H1 (cell line): ENCODE results near the gene ST6GALNAC3. TPM values are rescaled to one million over a fixed set of nuclear protein-coding genes. Genes with fewer than 3 reads are reported as not detected.

Experiments
- CTCF ChIA-PET: fragments of 300-600 bp; sonication (Branson Sonifier 250); formaldehyde crosslinking; loops from one replicate; lab custom pipeline; 2021; ENCODE audit not compliant: partially characterized antibody; lab: Charles Lee
- POLR2A ChIA-PET: fragments of 300-600 bp; sonication (Branson Sonifier 250); formaldehyde crosslinking; loops from one replicate; lab custom pipeline; 2021; ENCODE audit warnings: inconsistent platforms; ENCODE audit not compliant: partially characterized antibody; lab: Charles Lee
- DNase-seq, 2 experiments: peaks; one replicate each; pipeline versions ENCODE4 v3.0.0 to v3.0.0-alpha.2; 2010 to 2022; ENCODE audit warnings: low spot score in 2 of 2, low read depth in 1 of 2, mixed read lengths in 1 of 2
- FAIRE-seq: peaks from 2 replicates; lab custom pipeline; 2011; peaks lifted over from hg19 to GRCh38; lab: Jason Lieb, UNC
- H2AFZ ChIP-seq: 2 replicates; pipeline ENCODE4 v1.8.1; 2012; ENCODE audit warnings: low read length, inconsistent platforms
- H2AK5ac ChIP-seq: 2 replicates; pipeline ENCODE4 v1.6.1; 2013; ENCODE audit warnings: low read depth, low read length
- H2BK120ac ChIP-seq: replicated peaks from 2 replicates; pipeline ENCODE3; 2013; ENCODE audit warnings: low read depth, low read length, inconsistent platforms
- H2BK12ac ChIP-seq: 2 replicates; pipeline ENCODE4 v1.6.1; 2013; ENCODE audit warnings: low read depth, low read length
- H2BK15ac ChIP-seq: 2 replicates; pipeline ENCODE4 v1.6.1; 2013; ENCODE audit warnings: low read length
- H2BK20ac ChIP-seq: 2 replicates; pipeline ENCODE4 v1.6.1; 2013; ENCODE audit warnings: low read length
- H2BK5ac ChIP-seq: 2 replicates; pipeline ENCODE4 v1.6.1; 2013; ENCODE audit warnings: low read depth, low read length
- H3K14ac ChIP-seq: 2 replicates; pipeline ENCODE4 v1.6.1; 2013; ENCODE audit warnings: inconsistent platforms; ENCODE audit not compliant: insufficient read length
- H3K18ac ChIP-seq: 2 replicates; pipeline ENCODE4 v1.6.1; 2013; ENCODE audit warnings: low read length; ENCODE audit errors: extremely low read depth
- H3K23ac ChIP-seq: 2 replicates; pipeline ENCODE4 v1.6.1; 2013; ENCODE audit warnings: inconsistent platforms; ENCODE audit not compliant: insufficient read length
- H3K23me2 ChIP-seq: 2 replicates; pipeline ENCODE4 v1.6.1; 2013; ENCODE audit warnings: low read depth, low read length
- H3K27ac ChIP-seq: 2 replicates; pipeline ENCODE4 v1.6.1; 2011; ENCODE audit warnings: low read depth, low read length, inconsistent platforms
- H3K27me3 ChIP-seq, 4 experiments: replicated peaks in 1 of 4; 1 replicate in 1 of 4; 2 replicates in 3 of 4; pipeline versions ENCODE4 v1.6.1 to v1.8.1; 2011 to 2013; ENCODE audit warnings: low read length in 3 of 4, mild to moderate bottlenecking in 3 of 4, inconsistent platforms in 2 of 4, mixed read lengths in 2 of 4, moderate library complexity in 1 of 4; ENCODE audit not compliant: control insufficient read depth in 3 of 4, insufficient read depth in 3 of 4; ENCODE audit errors: extremely low read depth in 1 of 4
- H3K36me3 ChIP-seq, 4 experiments: 2 replicates each; pipeline versions ENCODE4 v1.6.1 to v1.8.1; 2011 to 2013; ENCODE audit warnings: mild to moderate bottlenecking in 4 of 4, low read length in 3 of 4, moderate library complexity in 2 of 4, control low read depth in 1 of 4, inconsistent platforms in 1 of 4; ENCODE audit not compliant: insufficient read depth in 4 of 4, control insufficient read depth in 2 of 4
- H3K4ac ChIP-seq: replicated peaks from 2 replicates; pipeline ENCODE3; 2013; ENCODE audit warnings: low read length, low read depth, mixed read lengths, inconsistent platforms; ENCODE audit not compliant: insufficient read length
- H3K4me1 ChIP-seq, 4 experiments: replicated peaks in 1 of 4; 1 replicate in 1 of 4; 2 replicates in 3 of 4; pipeline versions ENCODE4 v1.6.1 to v1.8.1; 2011 to 2013; ENCODE audit warnings: low read length in 3 of 4, inconsistent platforms in 2 of 4, mixed read lengths in 1 of 4; ENCODE audit not compliant: insufficient read depth in 4 of 4, control insufficient read depth in 3 of 4
- H3K4me2 ChIP-seq, 2 experiments: 2 replicates each; pipeline versions ENCODE4 v1.6.1 to v1.8.1; 2011 to 2013; ENCODE audit warnings: low read depth in 2 of 2, low read length in 2 of 2, control low read depth in 1 of 2, inconsistent platforms in 1 of 2, mild to moderate bottlenecking in 1 of 2; ENCODE audit not compliant: insufficient read depth in 1 of 2
- H3K4me3 ChIP-seq, 4 experiments: fragments of 200-600, 300-600 bp in 1 of 4; sonication (generic), shearing (Covaris generic), sonication (Bioruptor Twin) in 1 of 4; 2 replicates each; pipeline versions ENCODE4 v1.5.1 to v1.8.1; 2011 to 2016; ENCODE audit warnings: low read length in 4 of 4, low read depth in 3 of 4, control low read depth in 2 of 4, inconsistent platforms in 2 of 4, mild to moderate bottlenecking in 2 of 4, mixed read lengths in 1 of 4, moderate library complexity in 1 of 4; ENCODE audit not compliant: insufficient read depth in 2 of 4; ENCODE audit errors: extremely low read depth in 1 of 4
- H3K56ac ChIP-seq: replicated peaks from 2 replicates; pipeline ENCODE3; 2013; ENCODE audit warnings: low read depth, mild to moderate bottlenecking, mixed read lengths, low read length, inconsistent platforms; ENCODE audit not compliant: insufficient read length
- H3K79me1 ChIP-seq: 2 replicates; pipeline ENCODE4 v1.6.1; 2013; ENCODE audit warnings: low read depth, low read length, control low read depth
- H3K79me2 ChIP-seq, 2 experiments: 2 replicates each; pipeline versions ENCODE4 v1.6.1 to v1.8.1; 2012 to 2013; ENCODE audit warnings: low read length in 2 of 2, mild to moderate bottlenecking in 2 of 2, inconsistent platforms in 1 of 2; ENCODE audit not compliant: insufficient read depth in 2 of 2, control insufficient read depth in 1 of 2
- H3K9ac ChIP-seq, 4 experiments: replicated peaks in 1 of 4; 1 replicate in 1 of 4; 2 replicates in 3 of 4; pipeline versions ENCODE4 v1.6.1 to v1.8.1; 2011 to 2013; ENCODE audit warnings: low read depth in 3 of 4, low read length in 3 of 4, control low read depth in 2 of 4, mild to moderate bottlenecking in 2 of 4, moderate library complexity in 2 of 4, inconsistent platforms in 1 of 4; ENCODE audit errors: extremely low read depth in 1 of 4
- H3K9me3 ChIP-seq, 2 experiments: 2 replicates each; pipeline versions ENCODE4 v1.6.1 to v1.8.1; 2012 to 2013; ENCODE audit warnings: mild to moderate bottlenecking in 2 of 2, moderate library complexity in 2 of 2, control low read depth in 1 of 2, inconsistent platforms in 1 of 2, low read depth in 1 of 2, low read length in 1 of 2, mixed read lengths in 1 of 2; ENCODE audit not compliant: insufficient read depth in 2 of 2
- H4K20me1 ChIP-seq, 2 experiments: replicated peaks in 1 of 2; 2 replicates each; pipeline versions ENCODE3 to v1.8.1; 2011 to 2013; ENCODE audit warnings: inconsistent platforms in 2 of 2, low read length in 2 of 2, mild to moderate bottlenecking in 1 of 2; ENCODE audit not compliant: insufficient read depth in 2 of 2, control insufficient read depth in 1 of 2
- H4K5ac ChIP-seq: 2 replicates; pipeline ENCODE4 v1.6.1; 2013; ENCODE audit warnings: low read length, low read depth, mixed read lengths, inconsistent platforms; ENCODE audit not compliant: insufficient read length
- H4K8ac ChIP-seq: 2 replicates; pipeline ENCODE4 v1.8.0; 2013; ENCODE audit warnings: mild to moderate bottlenecking, moderate library complexity, low read length, inconsistent platforms; ENCODE audit not compliant: insufficient read depth; ENCODE audit errors: extremely low read depth
- H4K91ac ChIP-seq: replicated peaks from 2 replicates; pipeline ENCODE3; 2013; ENCODE audit warnings: low read length, mixed read lengths, inconsistent platforms; ENCODE audit not compliant: insufficient read length
- EZH2 ChIP-seq: fragments of 200-600 bp; sonication (generic); IDR thresholded peaks from 2 replicates; pipeline ENCODE4 v1.7.1; 2012; ENCODE audit warnings: low read depth, mild to moderate bottlenecking, moderate library complexity, low read length, inconsistent platforms; ENCODE audit not compliant: severe bottlenecking
- SIRT6 ChIP-seq: IDR thresholded peaks from one replicate; pipeline ENCODE4 v1.7.1; 2012; ENCODE audit warnings: low read length, inconsistent platforms
- polyA plus RNA-seq, 7 experiments: library from polyadenylated mRNA; depleted of rRNA in 3 of 7; stranded (reverse) in 5 of 7; unstranded in 2 of 7; fragments of >200 nt in 5 of 7; fragments of 200-250 nt in 2 of 7; gene quantifications; 1 replicate in 5 of 7; 2 replicates in 1 of 7; 4 replicates in 1 of 7; pipeline versions ENCODE4 v1.2.1 to v1.2.3, GENCODE V29; 2011 to 2013; ENCODE audit warnings: missing spikeins in 2 of 7, mixed read lengths in 2 of 7
- total RNA-seq: library from RNA; stranded (reverse); fragmentation: NEBNext Ultra II Directional; extraction: Animal tissue kit (Norgen Biotek cat#: 25700); gene quantifications from 2 replicates; pipeline ENCODE4 v1.2.1, GENCODE V29; 2021

ST6GALNAC3 gene
- total and polyA plus RNA-seq, 2 of the 8 experiments (the other 6 are each of a cell fraction or from before 2014, with no cell fraction given): 4.9 to 19.0 TPM

- Histone ChIP-seq H4K8ac (no peak overlapping the region), H2BK120ac (no peak overlapping the region), H3K4me1 (no peaks in the 10 kb centered on the region), H3K18ac (no peak overlapping the region), H3K27me3 (no peaks in the 10 kb centered on the region), H2BK15ac (no peak overlapping the region), H2BK5ac (no peak overlapping the region), H3K14ac (no peak overlapping the region), H3K27ac (no peak overlapping the region), H3K56ac (no peak overlapping the region), H4K5ac (no peak overlapping the region), H2AFZ (no peak overlapping the region), H3K23me2 (no peaks in the 10 kb centered on the region), H4K20me1 (no peaks in the 10 kb centered on the region), H2BK12ac (no peak overlapping the region), H2BK20ac (no peak overlapping the region), H3K36me3 (no peaks in the 10 kb centered on the region), H3K79me1 (no peaks in the 10 kb centered on the region), H3K4me3 (no peak overlapping the region), H3K23ac (no peak overlapping the region), H4K91ac (no peak overlapping the region), H2AK5ac (no peak overlapping the region), H3K9me3 (no peaks in the 10 kb centered on the region), H3K4ac (no peak overlapping the region), H3K9ac (no peak overlapping the region), H3K4me2 (no peak overlapping the region), H3K79me2 (no peaks in the 10 kb centered on the region)
- FAIRE-seq: no peak
- POLR2A ChIA-PET: no interaction called here
- CTCF ChIA-PET: interaction anchor here (0.6 kb wide), 1 partner anchor 62 kb away, joined by 4 read pairs; no protein-coding TSS in a partner anchor
- no peak for DNase-seq
- TF ChIP-seq SIRT6: no peak
- no peak for TF ChIP-seq EZH2
Measured at GRCh38 chr1:76480827-76481226, 406.3 kb downstream of the ST6GALNAC3 start.
